ENCODE data around the gene TREM1.
"Not testable (repeated sequence)": the region's sequence is repeated elsewhere in the genome, so short reads cannot be mapped to it uniquely, and the experiment has no call there.

The TREM1 gene

DNA sequence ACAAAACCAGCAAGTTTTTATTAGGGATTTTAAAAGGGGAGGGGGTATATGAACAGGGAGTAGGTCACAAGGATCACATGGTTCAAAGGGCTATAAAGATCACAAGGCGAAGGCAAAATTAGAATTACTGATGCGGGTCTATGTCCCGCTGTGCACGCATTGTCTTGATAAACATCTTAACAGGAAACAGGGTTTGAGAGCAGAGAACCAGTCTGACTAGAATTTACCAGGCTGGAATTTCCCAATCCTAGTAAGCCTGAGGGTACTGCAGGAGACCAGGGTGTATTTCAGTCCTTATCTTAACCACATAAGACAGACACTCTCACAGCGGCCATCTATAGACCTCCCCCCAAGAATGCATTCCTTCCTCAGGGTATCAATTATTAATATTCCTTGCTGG lies 10.8 kb upstream of the TREM1 start:
- not testable (repeated sequence) for DNase-seq (ENCODE audit: low read depth in 2 of 2)

GRCh38 chr6:41294214-41294872 lies 7.9 kb upstream of the TREM1 start:
- DNase-seq (ENCODE audit: low read depth in 2 of 2): no peak

- no peak for DNase-seq (ENCODE audit: low read depth in 2 of 2)
Observed at GRCh38 chr6:41291717-41292116, 5.2 kb upstream of the TREM1 start.

DNA sequence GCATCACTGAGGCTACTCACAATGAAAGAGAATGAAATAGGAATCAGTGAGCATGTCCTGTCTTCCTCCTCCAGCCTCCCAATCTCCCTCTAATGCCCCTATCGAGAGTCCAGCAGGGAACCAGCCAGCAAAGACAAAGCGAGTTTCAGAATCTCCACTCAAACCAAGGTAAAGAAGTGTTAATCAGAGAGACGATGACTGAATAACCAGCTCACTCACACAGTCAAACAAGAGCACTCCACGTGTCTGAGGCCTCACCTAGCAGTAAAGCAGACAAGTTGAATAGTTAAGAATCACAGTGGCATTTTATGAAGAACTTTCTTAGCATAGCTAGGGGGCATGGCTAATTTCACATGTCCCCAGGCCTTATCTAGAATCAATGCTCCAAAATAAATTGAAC lies 3.3 kb upstream of the TREM1 start:
- no peak for DNase-seq (ENCODE audit: low read depth in 2 of 2)

- DNase-seq (ENCODE audit: low read depth in 2 of 2): no peak
Observed at GRCh38 chr6:41288754-41289129, 2.3 kb upstream of the TREM1 start.

GRCh38 chr6:41288030-41288753 lies 1.7 kb upstream of the TREM1 start:
- DNase-seq (ENCODE audit: low read depth in 2 of 2): no peak

GRCh38 chr6:41284726-41285125 lies 1.8 kb downstream of the TREM1 start:
- DNase-seq (ENCODE audit: low read depth in 2 of 2): no peak

- no peak for DNase-seq (ENCODE audit: low read depth in 2 of 2)
Observed at GRCh38 chr6:41283600-41283999, 2.9 kb downstream of the TREM1 start.

GRCh38 chr6:41280381-41281057 lies 6.0 kb downstream of the TREM1 start:
- no peak for DNase-seq (ENCODE audit: low read depth in 2 of 2)

- DNase-seq (ENCODE audit: low read depth in 2 of 2): peak; percentile 4 to 16
Observed at GRCh38 chr6:41278699-41279405, 7.6 kb downstream of the TREM1 start.

DNA sequence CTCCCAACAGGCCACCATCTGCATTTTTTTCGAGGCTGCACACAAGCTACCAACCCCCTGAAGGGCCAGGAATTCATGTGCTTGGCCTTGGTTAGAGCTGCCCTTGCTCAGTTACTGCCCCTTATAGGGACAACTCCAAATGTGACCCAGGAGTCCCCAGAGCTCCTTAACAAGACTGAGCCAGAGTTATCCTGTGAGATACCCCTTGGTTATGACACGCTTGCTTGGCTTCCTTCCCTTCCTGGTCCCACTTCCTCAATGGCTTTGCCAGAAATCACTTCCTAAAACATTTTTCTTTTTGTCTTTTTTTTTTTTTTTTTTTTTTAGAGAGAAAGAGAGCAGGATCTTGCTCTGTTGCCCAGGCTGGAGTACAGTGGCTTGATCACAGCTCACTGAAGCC lies 8.9 kb downstream of the TREM1 start:
- no peak for DNase-seq (ENCODE audit: low read depth in 2 of 2)

DNA sequence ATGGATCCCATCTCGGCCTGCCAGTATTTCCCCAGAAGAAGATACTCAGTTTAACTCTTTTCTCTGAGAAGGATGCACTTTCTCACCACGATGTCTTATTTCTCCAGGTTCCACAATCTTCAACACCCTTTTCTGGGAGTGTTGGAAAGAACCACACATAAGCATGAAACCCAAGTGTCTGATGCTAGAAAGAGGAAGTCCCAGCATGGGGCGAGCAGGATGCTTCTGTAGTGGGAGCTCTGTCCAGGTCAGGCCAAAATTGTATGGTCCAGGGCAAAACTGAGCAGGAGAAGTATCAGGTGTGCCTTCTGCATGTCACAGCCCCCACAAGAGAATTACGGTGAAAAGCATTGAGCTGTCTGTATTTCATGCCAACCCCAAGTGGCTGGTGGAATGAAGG lies 11.0 kb downstream of the TREM1 start:
- no peak for DNase-seq (ENCODE audit: low read depth in 2 of 2)

GRCh38 chr6:41274256-41274655 lies 12.2 kb downstream of the TREM1 start:
- DNase-seq (ENCODE audit: low read depth in 2 of 2): no peak

- DNase-seq (ENCODE audit: low read depth in 2 of 2): no peak
Observed at GRCh38 chr6:41273714-41274113, 12.8 kb downstream of the TREM1 start.

DNA sequence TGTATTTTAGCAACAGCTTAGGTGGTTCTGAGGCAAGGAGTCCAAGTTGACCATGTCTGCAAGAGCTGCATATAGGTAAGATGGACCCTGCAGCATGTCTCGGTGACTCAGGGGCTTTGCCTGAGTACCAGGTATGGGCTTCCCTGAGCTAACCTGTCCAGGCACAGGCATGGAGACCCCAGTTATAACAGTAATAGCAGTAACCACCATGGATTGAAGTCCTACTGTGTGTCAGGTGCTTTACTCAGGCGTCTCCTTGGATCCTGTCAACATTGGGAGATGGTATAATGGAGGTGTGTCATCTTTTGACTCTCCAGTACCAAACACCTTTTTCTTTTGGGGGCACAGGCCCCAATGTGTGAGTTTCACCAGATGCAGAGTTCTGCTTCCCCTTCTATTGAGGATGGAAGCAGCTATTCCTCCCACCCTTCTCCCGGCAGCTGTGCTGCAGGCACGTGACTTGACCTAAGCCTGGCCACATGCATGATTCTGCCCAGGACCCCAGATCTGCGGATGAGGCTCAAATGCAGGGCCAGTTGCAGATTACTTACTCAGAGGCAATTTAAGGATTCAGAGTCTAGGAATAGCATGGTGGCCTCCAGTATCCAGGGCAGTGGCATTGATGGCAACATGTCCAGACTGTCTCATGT lies 13.8 kb downstream of the TREM1 start:
- no peak for DNase-seq (ENCODE audit: low read depth in 2 of 2)

DNA sequence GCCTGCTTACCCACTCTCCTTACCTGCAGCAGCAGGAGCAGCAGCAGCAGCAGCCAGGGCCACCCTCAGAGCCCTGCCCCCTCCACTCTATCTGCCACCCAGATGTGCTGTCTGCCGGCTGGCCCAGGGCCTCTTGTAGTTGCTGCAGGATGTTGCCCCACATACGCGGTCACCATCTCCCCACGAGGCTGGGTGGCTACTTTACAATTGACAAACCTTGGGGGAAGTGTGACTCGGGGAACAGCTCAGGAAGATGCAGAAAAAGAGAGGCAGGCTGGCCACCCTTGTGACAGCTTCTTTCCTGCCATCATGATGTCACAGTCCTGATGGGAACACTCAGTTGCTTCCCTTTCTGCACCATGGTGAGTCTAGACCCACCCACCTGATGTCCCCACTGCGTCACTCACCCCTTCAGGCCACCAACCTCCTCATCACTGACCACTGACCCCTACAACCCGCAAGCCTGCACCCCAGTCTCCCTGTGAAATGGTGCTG lies 14.5 kb downstream of the TREM1 start:
- no peak for DNase-seq (ENCODE audit: low read depth in 2 of 2)

- DNase-seq (ENCODE audit: low read depth in 2 of 2): no peak
Observed at GRCh38 chr6:41269716-41270115, 16.8 kb downstream of the TREM1 start.

DNA sequence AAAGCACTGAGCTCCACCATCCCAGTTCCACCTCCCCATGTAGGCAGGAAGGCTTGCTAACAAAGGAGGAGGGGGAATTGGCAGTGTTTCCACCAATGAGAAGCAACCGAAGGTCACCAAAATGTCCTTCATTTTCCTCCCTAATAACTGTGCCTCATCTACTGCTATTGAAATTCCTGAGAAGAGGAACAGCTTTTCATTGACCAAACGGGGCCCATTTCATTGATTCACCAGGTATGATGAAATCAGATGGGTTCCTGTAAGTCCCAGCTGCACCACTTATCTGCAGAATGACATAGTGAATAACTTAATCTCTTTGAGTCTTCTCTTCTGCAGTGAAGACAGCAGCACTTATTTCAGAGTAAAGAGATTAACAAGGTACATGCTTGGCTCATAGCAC lies 17.3 kb downstream of the TREM1 start:
- no peak for DNase-seq (ENCODE audit: low read depth in 2 of 2)

GRCh38 chr6:41268478-41268877 lies 18.0 kb downstream of the TREM1 start:
- no peak for DNase-seq (ENCODE audit: low read depth in 2 of 2)

GRCh38 chr6:41266541-41266940 lies 19.9 kb downstream of the TREM1 start:
- DNase-seq (ENCODE audit: low read depth in 2 of 2): no peak

DNA sequence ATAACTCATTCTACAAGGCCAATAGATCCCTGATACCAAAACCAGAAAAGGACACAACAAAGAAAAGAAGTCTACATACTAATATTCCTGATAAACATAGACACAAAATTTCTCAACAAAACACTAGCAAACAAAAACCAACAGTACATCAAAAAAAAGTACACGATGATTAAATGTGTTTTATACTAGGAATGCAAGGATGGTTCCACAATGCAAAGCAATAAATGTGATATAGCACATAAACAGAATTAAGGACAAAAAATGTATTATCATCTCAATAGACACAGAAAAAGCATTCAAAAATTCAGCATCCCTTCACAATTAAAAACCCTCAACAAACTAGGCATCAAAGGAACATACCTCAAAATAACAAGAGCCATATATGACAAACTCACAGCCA lies 23.2 kb downstream of the TREM1 start:
- DNase-seq (ENCODE audit: low read depth in 2 of 2): no peak

- DNase-seq (ENCODE audit: low read depth in 2 of 2): no peak
Observed at GRCh38 chr6:41262401-41262800, 24.1 kb downstream of the TREM1 start.

All from fibroblast of skin of left quadriceps (primary cell).